Measurements from ENCODE around the gene CCER1.

DNA sequence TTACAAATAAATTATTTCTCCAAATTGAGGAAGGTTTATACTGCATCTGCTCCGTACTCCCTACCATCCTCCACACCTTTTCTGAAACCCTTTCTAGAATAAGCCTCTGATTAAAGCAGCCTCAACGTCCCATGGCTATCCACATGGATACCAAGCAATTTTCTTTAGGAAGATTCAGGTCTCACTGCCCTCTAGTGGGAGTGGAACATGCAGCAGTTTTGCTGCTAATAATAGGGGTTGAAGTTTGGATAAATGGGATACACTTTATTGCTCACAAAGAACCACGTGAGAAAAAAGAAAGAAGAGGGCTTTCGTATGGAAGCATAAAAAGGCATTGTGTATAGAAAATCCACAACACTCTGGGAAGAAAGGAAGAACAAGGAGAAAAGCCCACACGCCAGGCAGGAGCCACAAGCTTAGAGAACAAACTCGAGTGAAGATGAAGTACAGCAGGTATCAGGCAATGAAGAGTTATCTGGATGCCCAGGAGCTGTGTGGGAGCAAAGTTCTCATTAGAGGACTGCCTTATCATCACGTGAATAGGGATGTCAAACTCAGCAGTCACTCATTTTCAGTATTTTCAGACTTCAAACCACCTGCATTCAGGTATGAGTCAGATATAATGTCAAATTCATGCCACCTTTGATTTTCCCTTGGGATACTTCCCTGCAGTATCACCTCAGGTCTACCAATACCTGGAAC is 45.8 kb downstream of the CCER1 start:
- TF ChIP-seq, protein P1, sequence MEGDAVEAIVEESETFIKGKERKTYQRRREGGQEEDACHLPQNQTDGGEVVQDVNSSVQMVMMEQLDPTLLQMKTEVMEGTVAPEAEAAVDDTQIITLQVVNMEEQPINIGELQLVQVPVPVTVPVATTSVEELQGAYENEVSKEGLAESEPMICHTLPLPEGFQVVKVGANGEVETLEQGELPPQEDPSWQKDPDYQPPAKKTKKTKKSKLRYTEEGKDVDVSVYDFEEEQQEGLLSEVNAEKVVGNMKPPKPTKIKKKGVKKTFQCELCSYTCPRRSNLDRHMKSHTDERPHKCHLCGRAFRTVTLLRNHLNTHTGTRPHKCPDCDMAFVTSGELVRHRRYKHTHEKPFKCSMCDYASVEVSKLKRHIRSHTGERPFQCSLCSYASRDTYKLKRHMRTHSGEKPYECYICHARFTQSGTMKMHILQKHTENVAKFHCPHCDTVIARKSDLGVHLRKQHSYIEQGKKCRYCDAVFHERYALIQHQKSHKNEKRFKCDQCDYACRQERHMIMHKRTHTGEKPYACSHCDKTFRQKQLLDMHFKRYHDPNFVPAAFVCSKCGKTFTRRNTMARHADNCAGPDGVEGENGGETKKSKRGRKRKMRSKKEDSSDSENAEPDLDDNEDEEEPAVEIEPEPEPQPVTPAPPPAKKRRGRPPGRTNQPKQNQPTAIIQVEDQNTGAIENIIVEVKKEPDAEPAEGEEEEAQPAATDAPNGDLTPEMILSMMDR (conservative IDR thresholded peaks at IDR 0.05 in 1 of 2, IDR thresholded peaks at IDR 0.05 in 1 of 2; ENCODE audit: extremely low read depth in 1 of 2, insufficient read depth in 1 of 2, low read depth in 1 of 2, low read length in 2 of 2): peak; percentile 84 to 95
- no peak for TF ChIP-seq EZH2 (IDR thresholded peaks at IDR 0.05; ENCODE audit: borderline replicate concordance, low read length)

Data from mammary epithelial cell (primary cell).